Heart left ventricle (tissue), 13 donors: ENCODE measurements around the gene RBM22.

ENCODE experiments used
- CTCF ChIP-seq, 12 donors: fragments of 200-600 bp; sonication (generic) in 4 of 12; IDR thresholded peaks; one replicate each; pipeline versions ENCODE4 v1.5.0 to v1.8.0; 2018 to 2022; ENCODE audit warnings: antibody characterized with exemption in 12 of 12, mild to moderate bottlenecking in 5 of 12
- POLR2A ChIP-seq, 2 donors: fragments of 450-650 bp; IDR thresholded peaks; one replicate each; pipeline ENCODE4 v1.6.1; 2017; ENCODE audit warnings: antibody characterized with exemption in 2 of 2, mild to moderate bottlenecking in 2 of 2, moderate library complexity in 2 of 2
- donor health status: ischemic (EF 13 %, LVEDD 7.1; RV severe dilation, severe dysfunction).
- donor health status: DM: no; HTN: yes; CAD: no.
- donor health status: DM: no; HTN: no; CAD: no.
- donor health status: ischemic (EF 25% LVEDD 6.9; RV normal size, moderate dysfunction).
- donor health status: ischemic (EF 25% LVEDD 5.7; RV mildly dilated, moderate dysfunction).
- donor health status: ischemic (EF 35%, LVEDD 5.7; RV mildly dilated, moderate dysfunction).
- donor health status: nonischemic (EF 11% LVEDD 7.7; RV severe dilation, severe dysfunction).
- donor health status: DM: yes; HTN: yes; CAD: no.
- donor health status: PGD.
- donor health status: ischemic (EF 29% LVEDD 5.4; RV normal size, mild dysfunction).
- donor health status: nonischemic (EF 23%, LVEDD 6.1; RV moderate dilation, normal function).

- TF ChIP-seq CTCF (IDR thresholded peaks at IDR 0.05) = no peak
- TF ChIP-seq POLR2A (IDR thresholded peaks at IDR 0.05) = no peak
Observed at GRCh38 chr5:150661086-150661485, 39.8 kb downstream of the RBM22 start, which contains the start of gene MYOZ3.
